HK-2 (cell line): Measurements from ENCODE around the gene MXRA8.
A peak's percentile ranks its signal among the peaks of the same experiment; 100 is the strongest.
"Not testable (repeated sequence)": the region's sequence is repeated elsewhere in the genome, so short reads cannot be mapped to it uniquely, and the experiment has no call there.

Experiments
- DNase-seq: peaks from one replicate; pipeline ENCODE4 v3.0.0-alpha.2; 2018; ENCODE audit not compliant: unreplicated experiment

The MXRA8 gene

GRCh38 chr1:1358433-1359271 is at the start of gene MXRA8:
TSS of gene MXRA8 (minus strand) at chr1:1358555. CDS start at chr1:1358504, 51 bp downstream.
- DNase-seq, result peak; percentile 88

GRCh38 chr1:1407636-1408318 is 49.4 kb upstream of the MXRA8 start:
- peak; percentile 63 for DNase-seq

- peak; percentile 91 for DNase-seq
Measured at GRCh38 chr1:1406821-1407635, 48.7 kb upstream of the MXRA8 start, which contains the start of gene MRPL20. TSS of gene MRPL20 (minus strand) at chr1:1407293. CDS start at chr1:1407217, 76 bp downstream.

GRCh38 chr1:1406101-1406820 is 47.9 kb upstream of the MXRA8 start:
- DNase-seq, result no peak

- DNase-seq, result no peak
Measured at GRCh38 chr1:1403653-1404052, 45.3 kb upstream of the MXRA8 start.

- DNase-seq, result not testable (repeated sequence)
Measured at GRCh38 chr1:1402901-1403392, 44.6 kb upstream of the MXRA8 start.

GRCh38 chr1:1402072-1402900 is 43.9 kb upstream of the MXRA8 start:
- peak; percentile 46 for DNase-seq

GRCh38 chr1:1401457-1402010 is 43.2 kb upstream of the MXRA8 start:
- no peak for DNase-seq

- DNase-seq, result no peak
Measured at GRCh38 chr1:1400576-1401456, 42.5 kb upstream of the MXRA8 start.

- peak; percentile 44 for DNase-seq
Measured at GRCh38 chr1:1399872-1400575, 41.7 kb upstream of the MXRA8 start.

- DNase-seq, result peak; percentile 99
Measured at GRCh38 chr1:1399187-1399871, 41.0 kb upstream of the MXRA8 start, which contains the start of gene CCNL2. TSS of gene CCNL2 (minus strand) at chr1:1399335. CDS start at chr1:1399306, 29 bp downstream.

GRCh38 chr1:1398677-1399186 is 40.4 kb upstream of the MXRA8 start:
- no peak for DNase-seq

GRCh38 chr1:1397839-1398523 is 39.6 kb upstream of the MXRA8 start:
- DNase-seq, result no peak

GRCh38 chr1:1395166-1395565 is 36.8 kb upstream of the MXRA8 start:
- DNase-seq, result no peak

- no peak for DNase-seq
Measured at GRCh38 chr1:1394116-1394515, 35.8 kb upstream of the MXRA8 start.

- DNase-seq, result no peak
Measured at GRCh38 chr1:1393428-1393827, 35.1 kb upstream of the MXRA8 start.

GRCh38 chr1:1393014-1393413 is 34.7 kb upstream of the MXRA8 start:
- DNase-seq, result no peak
